Smooth muscle cell (in vitro differentiated cells): ENCODE results near the gene MMEL1. TPM values are rescaled to one million over a fixed set of nuclear protein-coding genes. Genes with fewer than 3 reads are reported as not detected.

Source experiments
- DNase-seq: peaks from one replicate; lab custom pipeline; 2025; ENCODE audit not compliant: unreplicated experiment; lab: John Stamatoyannopoulos, UW
- H2AFZ ChIP-seq: fragments of 200-600 bp; sonication (generic); 2 replicates; pipeline ENCODE4 v1.6.0; 2016; ENCODE audit warnings: antibody characterized with exemption, low read depth, mild to moderate bottlenecking
- H3F3A ChIP-seq: fragments of 200-600 bp; sonication (generic); 2 replicates; pipeline ENCODE4 v1.6.0; 2017; ENCODE audit warnings: antibody characterized with exemption, low read depth
- H3K27ac ChIP-seq: fragments of 200-600 bp; sonication (generic); 2 replicates; pipeline ENCODE4 v1.5.1; 2016; ENCODE audit warnings: low read depth, mild to moderate bottlenecking
- H3K27me3 ChIP-seq: fragments of 200-600 bp; sonication (generic); 2 replicates; pipeline ENCODE4 v1.6.1; 2016; ENCODE audit warnings: low read depth, mild to moderate bottlenecking
- H3K36me3 ChIP-seq: fragments of 200-600 bp; sonication (generic); 2 replicates; pipeline ENCODE4 v1.5.1; 2016; ENCODE audit warnings: low read depth
- H3K4me1 ChIP-seq: fragments of 200-600 bp; sonication (generic); 2 replicates; pipeline ENCODE4 v1.5.1; 2016; ENCODE audit warnings: low read depth
- H3K4me2 ChIP-seq: fragments of 200-600 bp; sonication (generic); 2 replicates; pipeline ENCODE4 v1.6.0; 2016; ENCODE audit warnings: mild to moderate bottlenecking
- H3K4me3 ChIP-seq: fragments of 200-600 bp; sonication (generic); 2 replicates; pipeline ENCODE4 v1.5.1; 2016; ENCODE audit warnings: mild to moderate bottlenecking
- H3K79me2 ChIP-seq: fragments of 200-600 bp; sonication (generic); 2 replicates; pipeline ENCODE4 v1.6.0; 2016; ENCODE audit warnings: low read depth, mild to moderate bottlenecking
- H3K9ac ChIP-seq: fragments of 200-600 bp; sonication (generic); 2 replicates; pipeline ENCODE4 v1.6.0; 2016; ENCODE audit warnings: low read depth
- H3K9me3 ChIP-seq: fragments of 200-600 bp; sonication (generic); replicated peaks from 2 replicates; pipeline ENCODE4 v1.5.1; 2016; ENCODE audit warnings: low read depth
- H4K20me1 ChIP-seq: fragments of 200-600 bp; sonication (generic); 2 replicates; pipeline ENCODE4 v1.6.0; 2016; ENCODE audit warnings: low read depth
- CTCF ChIP-seq: fragments of 200-600 bp; sonication (generic); IDR thresholded peaks from 2 replicates; pipeline ENCODE4 v1.5.1; 2017; ENCODE audit warnings: borderline replicate concordance, mild to moderate bottlenecking, antibody characterized with exemption; ENCODE audit not compliant: insufficient read depth, poor library complexity, severe bottlenecking
- WGBS: methylation state at CpG from one replicate; pipeline ENCODE4 v1.1.7; 2016; ENCODE audit warnings: low lambda C conversion rate; 5-methylcytosine and 5-hydroxymethylcytosine counted together
- polyA plus RNA-seq: library from polyadenylated mRNA; unstranded; fragments of >200 nt; fragmentation: Nextera tagmentation; extraction: Ambion mirVana; gene quantifications from 2 replicates; pipeline ENCODE4 v1.2.1, GENCODE V29; 2016
- total RNA-seq: library from RNA; depleted of rRNA; stranded (reverse); fragments of >200 nt; gene quantifications from 2 replicates; pipeline ENCODE4 v1.2.3, GENCODE V29; 2014

MMEL1 gene
- total and polyA plus RNA-seq, 2 experiments from 2014 or later: 3.4 TPM; not detected in 1

GRCh38 chr1:2559509-2560298, 73.1 kb downstream of the MMEL1 start:
- WGBS: 88% methylated on average over 23 of the region's 35 CpGs
- Histone ChIP-seq H3K9ac (no peak overlapping the region), H3F3A (no peaks in the 10 kb centered on the region), H3K4me3 (no peak overlapping the region), H3K79me2 (no peaks in the 10 kb centered on the region), H3K4me2 (no peak overlapping the region), H2AFZ (no peak overlapping the region), H3K4me1 (peaks cover 8% of the 10 kb centered on the region), H3K27me3 (no peaks in the 10 kb centered on the region), H3K36me3 (no peaks in the 10 kb centered on the region), H3K27ac (no peak overlapping the region), H3K9me3 (no peaks in the 10 kb centered on the region), H4K20me1 (no peaks in the 10 kb centered on the region)
- no peak for TF ChIP-seq CTCF
- no peak for DNase-seq

- 98% methylated on average over 6 of the region's 6 CpGs for WGBS
- TF ChIP-seq CTCF: no peak
- peaks cover 8% of the 10 kb centered on the region for H3K4me1 ChIP-seq
- no peaks in the 10 kb centered on the region for H3F3A ChIP-seq
- no peak overlapping the region for H3K27ac ChIP-seq
- H2AFZ ChIP-seq: no peak overlapping the region
- no peak overlapping the region for H3K4me2 ChIP-seq
- no peaks in the 10 kb centered on the region for H3K79me2 ChIP-seq
- no peak overlapping the region for H3K9ac ChIP-seq
- H3K9me3 ChIP-seq: no peaks in the 10 kb centered on the region
- no peaks in the 10 kb centered on the region for H3K36me3 ChIP-seq
- H4K20me1 ChIP-seq: no peaks in the 10 kb centered on the region
- H3K4me3 ChIP-seq: no peak overlapping the region
- no peaks in the 10 kb centered on the region for H3K27me3 ChIP-seq
- no peak for DNase-seq
Measured at GRCh38 chr1:2558861-2559260, 74.0 kb downstream of the MMEL1 start.

GRCh38 chr1:2558420-2558819, 74.4 kb downstream of the MMEL1 start:
- H3K4me2 ChIP-seq: no peak overlapping the region
- DNase-seq: no peak
- H3K36me3 ChIP-seq: no peaks in the 10 kb centered on the region
- no peak overlapping the region for H2AFZ ChIP-seq
- WGBS: 87% methylated on average over 12 of the region's 12 CpGs
- peaks cover 8% of the 10 kb centered on the region for H3K4me1 ChIP-seq
- no peak overlapping the region for H3K27ac ChIP-seq
- no peaks in the 10 kb centered on the region for H3F3A ChIP-seq
- no peaks in the 10 kb centered on the region for H3K79me2 ChIP-seq
- H3K4me3 ChIP-seq: no peak overlapping the region
- no peaks in the 10 kb centered on the region for H3K9me3 ChIP-seq
- H4K20me1 ChIP-seq: no peaks in the 10 kb centered on the region
- no peak overlapping the region for H3K9ac ChIP-seq
- no peaks in the 10 kb centered on the region for H3K27me3 ChIP-seq
- no peak for TF ChIP-seq CTCF
